Activated CD4-positive, alpha-beta T cell treated with anti-CD3 and anti-CD28 coated beads, Interleukin-2, amount 10 ng/mL, durations not matched to agents 7 days and 5 days (primary cell): ENCODE measurements around the gene CCDC12. TPM values are rescaled to one million over a fixed set of nuclear protein-coding genes. Genes with fewer than 3 reads are reported as not detected.

Experiments
- CTCF ChIA-PET: fragments of 350-600 bp; sonication (Branson Sonifier 250); formaldehyde crosslinking; loops from one replicate; lab custom pipeline; 2021; ENCODE audit warnings: antibody characterized with exemption; lab: Charles Lee
- POLR2A ChIA-PET: fragments of 350-600 bp; sonication (Branson Sonifier 250); formaldehyde crosslinking; loops from one replicate; lab custom pipeline; 2021; ENCODE audit warnings: antibody characterized with exemption; lab: Charles Lee
- DNase-seq: peaks from one replicate; pipeline ENCODE4 v3.0.0-alpha.2; 2020
- H3K27ac Mint-ChIP-seq: one replicate; pipeline ENCODE4 v1.8.0; 2021; ENCODE audit warnings: mild to moderate bottlenecking, moderate library complexity, mixed read lengths
- H3K27me3 Mint-ChIP-seq: one replicate; pipeline ENCODE4 v1.8.0; 2021; ENCODE audit warnings: mixed read lengths
- H3K36me3 Mint-ChIP-seq: one replicate; pipeline ENCODE4 v1.8.0; 2021; ENCODE audit warnings: low read depth, mixed read lengths
- H3K4me1 Mint-ChIP-seq: one replicate; pipeline ENCODE4 v1.8.0; 2021; ENCODE audit warnings: mixed read lengths
- H3K4me3 Mint-ChIP-seq: one replicate; pipeline ENCODE4 v1.8.0; 2021; ENCODE audit warnings: mild to moderate bottlenecking, moderate library complexity, mixed read lengths
- H3K9me3 Mint-ChIP-seq: one replicate; pipeline ENCODE4 v1.8.0; 2021; ENCODE audit warnings: mixed read lengths
- total RNA-seq, 2 experiments: library from RNA; stranded (reverse); gene quantifications; one replicate each; pipeline ENCODE4 v1.2.3, GENCODE V29; 2021

Gene CCDC12
- total RNA-seq, 2 experiments from 2014 or later: 48.7 to 56.1 TPM

- no peaks in the 10 kb centered on the region for H3K9me3 Mint-ChIP-seq
- H3K4me3 Mint-ChIP-seq: peak overlapping the region; percentile 83
- peaks cover 22% of the 10 kb centered on the region for H3K36me3 Mint-ChIP-seq
Observed at GRCh38 chr3:46981932-46982471, 5.5 kb upstream of the CCDC12 start.

GRCh38 chr3:46979958-46980497, 3.5 kb upstream of the CCDC12 start:
- H3K27ac Mint-ChIP-seq: peak overlapping the region; percentile 85
- POLR2A ChIA-PET: interaction anchor here (1.0 to 1.4 kb wide), 2 partner anchors 14 to 31 kb away, joined by 3 to 4 read pairs; no protein-coding TSS in a partner anchor

More at GRCh38 chr3:46981932-46982471, 5.5 kb upstream of the CCDC12 start:
- Mint-ChIP-seq H3K27ac (peak overlapping the region; percentile 57), H3K4me1 (peaks cover 70% of the 10 kb centered on the region), H3K27me3 (no peaks in the 10 kb centered on the region)
- ChIA-PET POLR2A (no interaction called here), CTCF (interaction anchor here (0.6 to 1.8 kb wide), 5 partner anchors 11 to 58 kb away, joined by 3 to 6 read pairs (median 3); no protein-coding TSS in a partner anchor)
- no peak for DNase-seq

GRCh38 chr3:46978985-46979944, 2.7 kb upstream of the CCDC12 start, which contains the start of gene NBEAL2:
Gene NBEAL2 (plus strand): TSS chr3:46979666. CDS start chr3:46979862, 196 bp downstream.
- Mint-ChIP-seq H3K4me1 (peaks cover 59% of the 10 kb centered on the region), H3K4me3 (peak within 1 kb of the TSS; percentile 84), H3K27me3 (no peaks in the 10 kb centered on the region), H3K27ac (peak within 1 kb of the TSS; percentile 88), H3K36me3 (peaks cover 18% of the 10 kb centered on the region), H3K9me3 (no peaks in the 10 kb centered on the region)
- ChIA-PET POLR2A (interaction anchor here (1.0 to 1.4 kb wide), 2 partner anchors 13 to 30 kb away, joined by 3 to 4 read pairs; no protein-coding TSS in a partner anchor), CTCF (interaction anchor here (0.7 to 1.9 kb wide), 4 partner anchors 8 to 25 kb away, joined by 3 to 5 read pairs (median 4); no protein-coding TSS in a partner anchor)
- peak; percentile 97 for DNase-seq

More at GRCh38 chr3:46979958-46980497, 3.5 kb upstream of the CCDC12 start:
- Mint-ChIP-seq H3K4me1 (peaks cover 59% of the 10 kb centered on the region), H3K27me3 (no peaks in the 10 kb centered on the region), H3K4me3 (peak overlapping the region; percentile 83), H3K9me3 (no peaks in the 10 kb centered on the region), H3K36me3 (peaks cover 15% of the 10 kb centered on the region)
- no peak for DNase-seq
- CTCF ChIA-PET: interaction anchor here (0.8 to 1.9 kb wide), 5 partner anchors 13 to 26 kb away, joined by 3 to 5 read pairs (median 4); no protein-coding TSS in a partner anchor

GRCh38 chr3:46978381-46978780, 1.8 kb upstream of the CCDC12 start:
- ChIA-PET POLR2A (no interaction called here), CTCF (interaction anchor here (1.3 to 1.9 kb wide), 3 partner anchors 9 to 22 kb away, joined by 4 to 5 read pairs (median 4); no protein-coding TSS in a partner anchor)
- no peaks in the 10 kb centered on the region for H3K9me3 Mint-ChIP-seq
- peak overlapping the region; percentile 98 for H3K27ac Mint-ChIP-seq
- H3K36me3 Mint-ChIP-seq: peaks cover 22% of the 10 kb centered on the region
- DNase-seq: no peak
- H3K27me3 Mint-ChIP-seq: no peaks in the 10 kb centered on the region
- H3K4me1 Mint-ChIP-seq: peaks cover 63% of the 10 kb centered on the region
- peak overlapping the region; percentile 96 for H3K4me3 Mint-ChIP-seq

GRCh38 chr3:46977811-46978195, 1.3 kb upstream of the CCDC12 start:
- H3K9me3 Mint-ChIP-seq: no peaks in the 10 kb centered on the region
- H3K36me3 Mint-ChIP-seq: peaks cover 21% of the 10 kb centered on the region
- H3K27me3 Mint-ChIP-seq: no peaks in the 10 kb centered on the region
- no peak for DNase-seq
- ChIA-PET POLR2A (no interaction called here), CTCF (interaction anchor here (1.3 to 1.7 kb wide), 2 partner anchors 10 to 21 kb away, joined by 4 to 5 read pairs; no protein-coding TSS in a partner anchor)
- H3K4me3 Mint-ChIP-seq: peak overlapping the region; percentile 96
- peak overlapping the region; percentile 98 for H3K27ac Mint-ChIP-seq
- H3K4me1 Mint-ChIP-seq: peaks cover 63% of the 10 kb centered on the region

GRCh38 chr3:46974421-46975171, 1.9 kb downstream of the CCDC12 start:
- H3K4me3 Mint-ChIP-seq: peak overlapping the region; percentile 96
- H3K9me3 Mint-ChIP-seq: no peaks in the 10 kb centered on the region
- peaks cover 31% of the 10 kb centered on the region for H3K36me3 Mint-ChIP-seq
- ChIA-PET CTCF (no interaction called here), POLR2A (no interaction called here)
- DNase-seq: no peak
- peak overlapping the region; percentile 36 for H3K27ac Mint-ChIP-seq
- H3K4me1 Mint-ChIP-seq: peaks cover 75% of the 10 kb centered on the region
- H3K27me3 Mint-ChIP-seq: no peaks in the 10 kb centered on the region

GRCh38 chr3:46972396-46972795, 4.1 kb downstream of the CCDC12 start:
- Mint-ChIP-seq H3K4me3 (peak overlapping the region; percentile 47), H3K27ac (peak overlapping the region; percentile 79), H3K4me1 (peaks cover 81% of the 10 kb centered on the region), H3K9me3 (no peaks in the 10 kb centered on the region), H3K27me3 (no peaks in the 10 kb centered on the region), H3K36me3 (peaks cover 33% of the 10 kb centered on the region)
- ChIA-PET CTCF (no interaction called here), POLR2A (no interaction called here)
- no peak for DNase-seq

GRCh38 chr3:46971742-46972141, 4.8 kb downstream of the CCDC12 start:
- POLR2A ChIA-PET: no interaction called here
- H3K4me3 Mint-ChIP-seq: peak overlapping the region; percentile 47

GRCh38 chr3:46971151-46971550, 5.4 kb downstream of the CCDC12 start:
- POLR2A ChIA-PET: no interaction called here
- CTCF ChIA-PET: no interaction called here

More at GRCh38 chr3:46971742-46972141, 4.8 kb downstream of the CCDC12 start:
- Mint-ChIP-seq H3K27ac (peak overlapping the region; percentile 79), H3K36me3 (peaks cover 39% of the 10 kb centered on the region), H3K9me3 (no peaks in the 10 kb centered on the region), H3K4me1 (peaks cover 82% of the 10 kb centered on the region), H3K27me3 (no peaks in the 10 kb centered on the region)
- peak; percentile 39 for DNase-seq
- CTCF ChIA-PET: no interaction called here

GRCh38 chr3:46970391-46971091, 6.0 kb downstream of the CCDC12 start:
- DNase-seq: no peak
- H3K27me3 Mint-ChIP-seq: no peaks in the 10 kb centered on the region
- POLR2A ChIA-PET: no interaction called here
- peak overlapping the region; percentile 79 for H3K27ac Mint-ChIP-seq
- H3K9me3 Mint-ChIP-seq: no peaks in the 10 kb centered on the region
- H3K4me1 Mint-ChIP-seq: peaks cover 90% of the 10 kb centered on the region
- no peak overlapping the region for H3K4me3 Mint-ChIP-seq
- CTCF ChIA-PET: interaction anchor here (0.9 to 3.4 kb wide), 2 partner anchors 11 to 16 kb away, joined by 3 to 11 read pairs; no protein-coding TSS in a partner anchor
- peaks cover 42% of the 10 kb centered on the region for H3K36me3 Mint-ChIP-seq

More at GRCh38 chr3:46971151-46971550, 5.4 kb downstream of the CCDC12 start:
- no peaks in the 10 kb centered on the region for H3K27me3 Mint-ChIP-seq
- H3K9me3 Mint-ChIP-seq: no peaks in the 10 kb centered on the region
- H3K36me3 Mint-ChIP-seq: peaks cover 37% of the 10 kb centered on the region
- H3K4me1 Mint-ChIP-seq: peaks cover 86% of the 10 kb centered on the region
- peak overlapping the region; percentile 79 for H3K27ac Mint-ChIP-seq
- no peak overlapping the region for H3K4me3 Mint-ChIP-seq
- no peak for DNase-seq

- H3K4me1 Mint-ChIP-seq: peaks cover 81% of the 10 kb centered on the region
- H3K36me3 Mint-ChIP-seq: peaks cover 38% of the 10 kb centered on the region
- ChIA-PET CTCF (interaction anchor here (1.5 to 3.4 kb wide), 3 partner anchors 10 to 196 kb away, joined by 3 to 11 read pairs (median 4); no protein-coding TSS in a partner anchor), POLR2A (no interaction called here)
- no peaks in the 10 kb centered on the region for H3K27me3 Mint-ChIP-seq
- no peak for DNase-seq
- no peak overlapping the region for H3K27ac Mint-ChIP-seq
- H3K9me3 Mint-ChIP-seq: no peaks in the 10 kb centered on the region
- no peak overlapping the region for H3K4me3 Mint-ChIP-seq
Observed at GRCh38 chr3:46968783-46969428, 7.6 kb downstream of the CCDC12 start.
